Endothelial cell of umbilical vein (primary cell): Measurements from ENCODE around the gene TMEM214.

Source experiments
- EZH2 ChIP-seq: IDR thresholded peaks from 2 replicates; pipeline ENCODE4 v1.6.1; 2012; ENCODE audit warnings: borderline replicate concordance, low read depth, mild to moderate bottlenecking, moderate library complexity, low read length, inconsistent platforms; ENCODE audit not compliant: severe bottlenecking
- GATA2 ChIP-seq: IDR thresholded peaks from 2 replicates; pipeline ENCODE4 v1.7.0; 2011; ENCODE audit warnings: low read depth, mild to moderate bottlenecking, moderate library complexity, mixed read lengths, low read length; ENCODE audit not compliant: insufficient read length, insufficient read depth
- JUN ChIP-seq: IDR thresholded peaks from 2 replicates; pipeline ENCODE4 v1.6.1; 2011; ENCODE audit warnings: borderline replicate concordance, low read depth; ENCODE audit not compliant: insufficient read length, insufficient read depth
- MYC ChIP-seq: IDR thresholded peaks from one replicate; pipeline ENCODE4 v1.6.1; 2011; ENCODE audit warnings: mild to moderate bottlenecking, low read depth, low read length
- POLR2A ChIP-seq: IDR thresholded peaks from 2 replicates; pipeline ENCODE4 v1.6.1; 2012; ENCODE audit warnings: low read depth, mild to moderate bottlenecking, control low read depth, low read length
- POLR2AphosphoS5 ChIP-seq: IDR thresholded peaks from 2 replicates; pipeline ENCODE4 v1.6.1; 2012; ENCODE audit warnings: low read depth, mild to moderate bottlenecking, control low read depth, low read length, moderate library complexity; ENCODE audit not compliant: insufficient read depth
- TF ChIP-seq, protein P1 (sequence below), 2 donors: IDR thresholded peaks; 1 replicate in 1 of 2; 2 replicates in 1 of 2; pipeline ENCODE4 v1.5.1; 2011; ENCODE audit warnings: low read length in 2 of 2, mild to moderate bottlenecking in 2 of 2, moderate library complexity in 2 of 2, control low read depth in 1 of 2, inconsistent platforms in 1 of 2, low read depth in 1 of 2; ENCODE audit not compliant: insufficient read depth in 1 of 2; ENCODE audit errors: extremely low read depth in 1 of 2
- TF ChIP-seq, protein P2 (sequence below): IDR thresholded peaks from 2 replicates; pipeline ENCODE4 v1.6.1; 2011; ENCODE audit not compliant: insufficient read depth, insufficient read length

DNA sequence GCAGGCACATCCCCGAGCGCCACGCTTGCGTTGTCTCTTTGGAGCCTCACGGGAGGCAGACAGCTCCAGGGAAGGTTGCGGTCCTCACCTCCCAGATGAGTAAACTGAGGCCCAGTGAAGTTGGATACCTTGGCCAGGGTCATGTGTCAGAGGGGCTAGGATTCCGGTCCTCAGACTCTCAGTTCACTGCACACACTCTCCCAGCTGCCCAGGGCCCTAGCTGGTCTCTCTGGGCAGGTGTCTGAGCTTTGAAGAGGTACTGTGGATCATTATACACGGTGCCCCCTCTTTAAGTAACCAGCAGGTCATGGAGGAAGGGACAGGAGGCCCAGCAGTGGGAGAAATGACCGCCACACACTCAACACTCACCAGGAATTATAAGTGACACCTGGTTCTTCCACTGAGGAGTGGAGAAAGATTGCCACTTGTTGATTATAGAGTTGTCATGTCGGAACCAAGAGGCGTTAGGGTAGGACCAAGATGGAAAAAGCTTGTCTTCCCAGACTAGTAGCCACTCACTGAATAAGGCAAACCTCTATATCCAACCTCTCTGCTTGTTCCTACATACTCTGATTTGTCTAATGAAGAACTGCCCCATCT, 588 bp downstream of the TMEM214 start:
- TF ChIP-seq, protein P1, sequence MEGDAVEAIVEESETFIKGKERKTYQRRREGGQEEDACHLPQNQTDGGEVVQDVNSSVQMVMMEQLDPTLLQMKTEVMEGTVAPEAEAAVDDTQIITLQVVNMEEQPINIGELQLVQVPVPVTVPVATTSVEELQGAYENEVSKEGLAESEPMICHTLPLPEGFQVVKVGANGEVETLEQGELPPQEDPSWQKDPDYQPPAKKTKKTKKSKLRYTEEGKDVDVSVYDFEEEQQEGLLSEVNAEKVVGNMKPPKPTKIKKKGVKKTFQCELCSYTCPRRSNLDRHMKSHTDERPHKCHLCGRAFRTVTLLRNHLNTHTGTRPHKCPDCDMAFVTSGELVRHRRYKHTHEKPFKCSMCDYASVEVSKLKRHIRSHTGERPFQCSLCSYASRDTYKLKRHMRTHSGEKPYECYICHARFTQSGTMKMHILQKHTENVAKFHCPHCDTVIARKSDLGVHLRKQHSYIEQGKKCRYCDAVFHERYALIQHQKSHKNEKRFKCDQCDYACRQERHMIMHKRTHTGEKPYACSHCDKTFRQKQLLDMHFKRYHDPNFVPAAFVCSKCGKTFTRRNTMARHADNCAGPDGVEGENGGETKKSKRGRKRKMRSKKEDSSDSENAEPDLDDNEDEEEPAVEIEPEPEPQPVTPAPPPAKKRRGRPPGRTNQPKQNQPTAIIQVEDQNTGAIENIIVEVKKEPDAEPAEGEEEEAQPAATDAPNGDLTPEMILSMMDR (IDR thresholded peaks at IDR 0.05; ENCODE audit: extremely low read depth in 1 of 2, insufficient read depth in 1 of 2, low read depth in 1 of 2, low read length in 2 of 2) = no peak
- TF ChIP-seq POLR2A = no peak
- no peak for TF ChIP-seq POLR2AphosphoS5
- TF ChIP-seq, protein P2, sequence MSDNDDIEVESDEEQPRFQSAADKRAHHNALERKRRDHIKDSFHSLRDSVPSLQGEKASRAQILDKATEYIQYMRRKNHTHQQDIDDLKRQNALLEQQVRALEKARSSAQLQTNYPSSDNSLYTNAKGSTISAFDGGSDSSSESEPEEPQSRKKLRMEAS = no peak
- no peak for TF ChIP-seq JUN
- no peak for TF ChIP-seq EZH2
- TF ChIP-seq MYC = no peak
- no peak for TF ChIP-seq GATA2
